Measurements from ENCODE around the gene RBM39. TPM values are rescaled to one million over a fixed set of nuclear protein-coding genes. Genes with fewer than 3 reads are reported as not detected.

Gene RBM39
- total and polyA plus RNA-seq, 2 of the 13 experiments (the other 11 are each of a cell fraction or from before 2014, with no cell fraction given) = 788 to 920 TPM

DNA sequence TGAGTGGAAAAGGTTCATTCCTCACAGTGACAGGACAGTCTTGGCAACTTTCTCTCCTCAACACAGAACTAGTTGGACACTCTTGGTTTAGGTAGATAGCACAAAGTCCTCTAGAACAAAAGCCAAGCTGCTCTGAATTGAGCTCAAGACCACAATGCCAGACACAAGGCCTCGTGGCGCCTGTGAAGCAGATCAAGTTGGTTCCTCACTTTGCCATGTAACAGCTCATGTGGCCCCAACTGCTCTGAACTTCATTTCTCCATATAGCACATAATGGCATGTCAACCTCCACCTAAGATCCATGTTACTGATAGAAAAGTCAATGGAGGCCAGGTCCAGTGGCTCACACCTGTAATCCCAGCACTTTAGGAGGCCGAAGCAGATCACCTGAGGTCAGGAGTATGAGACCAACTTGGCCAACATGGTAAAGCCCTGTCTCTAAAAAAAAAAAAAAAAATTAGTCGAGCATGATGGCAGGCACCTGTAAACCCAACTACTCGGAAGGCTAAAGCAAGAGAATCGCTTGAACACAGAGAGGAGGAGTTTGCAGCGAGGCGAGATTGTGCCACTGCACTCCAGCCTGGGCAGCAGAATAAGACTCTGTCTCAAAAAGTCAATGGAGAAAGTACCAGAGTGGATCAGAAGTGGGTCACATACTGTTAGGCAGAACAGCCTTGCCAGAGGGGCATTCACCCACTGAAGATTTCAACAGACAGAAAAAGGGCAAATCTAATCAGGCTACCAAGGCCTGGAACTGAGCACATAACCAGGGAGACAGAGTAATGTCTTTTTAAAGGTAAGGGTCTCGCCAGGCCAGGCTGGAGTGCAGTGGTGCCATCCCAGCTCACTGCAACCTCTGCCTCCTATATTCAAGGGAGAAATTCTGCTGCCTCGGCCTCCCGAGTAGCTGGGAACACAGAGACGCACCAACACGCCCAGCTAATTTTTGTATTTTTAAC lies 21.6 kb downstream of the RBM39 start (continued):
- TF ChIP-seq, protein P1, sequence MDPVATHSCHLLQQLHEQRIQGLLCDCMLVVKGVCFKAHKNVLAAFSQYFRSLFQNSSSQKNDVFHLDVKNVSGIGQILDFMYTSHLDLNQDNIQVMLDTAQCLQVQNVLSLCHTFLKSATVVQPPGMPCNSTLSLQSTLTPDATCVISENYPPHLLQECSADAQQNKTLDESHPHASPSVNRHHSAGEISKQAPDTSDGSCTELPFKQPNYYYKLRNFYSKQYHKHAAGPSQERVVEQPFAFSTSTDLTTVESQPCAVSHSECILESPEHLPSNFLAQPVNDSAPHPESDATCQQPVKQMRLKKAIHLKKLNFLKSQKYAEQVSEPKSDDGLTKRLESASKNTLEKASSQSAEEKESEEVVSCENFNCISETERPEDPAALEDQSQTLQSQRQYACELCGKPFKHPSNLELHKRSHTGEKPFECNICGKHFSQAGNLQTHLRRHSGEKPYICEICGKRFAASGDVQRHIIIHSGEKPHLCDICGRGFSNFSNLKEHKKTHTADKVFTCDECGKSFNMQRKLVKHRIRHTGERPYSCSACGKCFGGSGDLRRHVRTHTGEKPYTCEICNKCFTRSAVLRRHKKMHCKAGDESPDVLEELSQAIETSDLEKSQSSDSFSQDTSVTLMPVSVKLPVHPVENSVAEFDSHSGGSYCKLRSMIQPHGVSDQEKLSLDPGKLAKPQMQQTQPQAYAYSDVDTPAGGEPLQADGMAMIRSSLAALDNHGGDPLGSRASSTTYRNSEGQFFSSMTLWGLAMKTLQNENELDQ (CRISPR knock-in tag; IDR thresholded peaks at IDR 0.05; ENCODE audit: borderline replicate concordance) = no peak
- TF ChIP-seq ZMYM2 (CRISPR knock-in tag; IDR thresholded peaks at IDR 0.05) (no peak), ZNF335 (CRISPR knock-in tag; IDR thresholded peaks at IDR 0.05) (no peak), MBNL3 (CRISPR knock-in tag; conservative IDR thresholded peaks at IDR 0.05) (no peak), TCF7 (IDR thresholded peaks at IDR 0.05; ENCODE audit: low read depth) (no peak), MATR3 (CRISPR knock-in tag; IDR thresholded peaks at IDR 0.05) (no peak), GTF2F1 (IDR thresholded peaks at IDR 0.05; ENCODE audit: low read length) (no peak), ZNF317 (CRISPR knock-in tag; IDR thresholded peaks at IDR 0.05) (no peak), POLR2AphosphoS5 (IDR thresholded peaks at IDR 0.05; ENCODE audit: low read depth, low read length) (peak; percentile 36; the same call in 1 of the 2 replicates), TEAD2 (CRISPR knock-in tag; IDR thresholded peaks at IDR 0.05) (no peak), IRX3 (CRISPR knock-in tag; IDR thresholded peaks at IDR 0.05; ENCODE audit: borderline replicate concordance, low read depth) (no peak), MIER2 (CRISPR knock-in tag; IDR thresholded peaks at IDR 0.05) (no peak), ZKSCAN5 (CRISPR knock-in tag; IDR thresholded peaks at IDR 0.05) (no peak), SP2 (CRISPR knock-in tag; IDR thresholded peaks at IDR 0.05) (no peak), TOPORS (CRISPR knock-in tag; IDR thresholded peaks at IDR 0.05) (no peak), YEATS2 (CRISPR knock-in tag; IDR thresholded peaks at IDR 0.05; ENCODE audit: borderline replicate concordance) (no peak), ZNF766 (CRISPR knock-in tag; IDR thresholded peaks at IDR 0.05; ENCODE audit: borderline replicate concordance) (0 out of 2 replicates have a peak, but pooled peaks have one; percentile 26), NFKBIZ (CRISPR knock-in tag; IDR thresholded peaks at IDR 0.05) (no peak), ZNF343 (CRISPR knock-in tag; IDR thresholded peaks at IDR 0.05) (peak; percentile 53; the same call in 1 of the 2 replicates), GLI4 (CRISPR knock-in tag; IDR thresholded peaks at IDR 0.05; ENCODE audit: borderline replicate concordance) (no peak)
- TF ChIP-seq, protein P2, sequence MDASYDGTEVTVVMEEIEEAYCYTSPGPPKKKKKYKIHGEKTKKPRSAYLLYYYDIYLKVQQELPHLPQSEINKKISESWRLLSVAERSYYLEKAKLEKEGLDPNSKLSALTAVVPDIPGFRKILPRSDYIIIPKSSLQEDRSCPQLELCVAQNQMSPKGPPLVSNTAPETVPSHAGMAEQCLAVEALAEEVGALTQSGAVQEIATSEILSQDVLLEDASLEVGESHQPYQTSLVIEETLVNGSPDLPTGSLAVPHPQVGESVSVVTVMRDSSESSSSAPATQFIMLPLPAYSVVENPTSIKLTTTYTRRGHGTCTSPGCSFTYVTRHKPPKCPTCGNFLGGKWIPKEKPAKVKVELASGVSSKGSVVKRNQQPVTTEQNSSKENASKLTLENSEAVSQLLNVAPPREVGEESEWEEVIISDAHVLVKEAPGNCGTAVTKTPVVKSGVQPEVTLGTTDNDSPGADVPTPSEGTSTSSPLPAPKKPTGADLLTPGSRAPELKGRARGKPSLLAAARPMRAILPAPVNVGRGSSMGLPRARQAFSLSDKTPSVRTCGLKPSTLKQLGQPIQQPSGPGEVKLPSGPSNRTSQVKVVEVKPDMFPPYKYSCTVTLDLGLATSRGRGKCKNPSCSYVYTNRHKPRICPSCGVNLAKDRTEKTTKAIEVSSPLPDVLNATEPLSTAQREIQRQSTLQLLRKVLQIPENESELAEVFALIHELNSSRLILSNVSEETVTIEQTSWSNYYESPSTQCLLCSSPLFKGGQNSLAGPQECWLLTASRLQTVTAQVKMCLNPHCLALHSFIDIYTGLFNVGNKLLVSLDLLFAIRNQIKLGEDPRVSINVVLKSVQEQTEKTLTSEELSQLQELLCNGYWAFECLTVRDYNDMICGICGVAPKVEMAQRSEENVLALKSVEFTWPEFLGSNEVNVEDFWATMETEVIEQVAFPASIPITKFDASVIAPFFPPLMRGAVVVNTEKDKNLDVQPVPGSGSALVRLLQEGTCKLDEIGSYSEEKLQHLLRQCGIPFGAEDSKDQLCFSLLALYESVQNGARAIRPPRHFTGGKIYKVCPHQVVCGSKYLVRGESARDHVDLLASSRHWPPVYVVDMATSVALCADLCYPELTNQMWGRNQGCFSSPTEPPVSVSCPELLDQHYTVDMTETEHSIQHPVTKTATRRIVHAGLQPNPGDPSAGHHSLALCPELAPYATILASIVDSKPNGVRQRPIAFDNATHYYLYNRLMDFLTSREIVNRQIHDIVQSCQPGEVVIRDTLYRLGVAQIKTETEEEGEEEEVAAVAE (CRISPR knock-in tag; IDR thresholded peaks at IDR 0.05; ENCODE audit: borderline replicate concordance) = 0 out of 2 replicates have a peak, but pooled peaks have one; percentile 12
- TF ChIP-seq, protein P3, sequence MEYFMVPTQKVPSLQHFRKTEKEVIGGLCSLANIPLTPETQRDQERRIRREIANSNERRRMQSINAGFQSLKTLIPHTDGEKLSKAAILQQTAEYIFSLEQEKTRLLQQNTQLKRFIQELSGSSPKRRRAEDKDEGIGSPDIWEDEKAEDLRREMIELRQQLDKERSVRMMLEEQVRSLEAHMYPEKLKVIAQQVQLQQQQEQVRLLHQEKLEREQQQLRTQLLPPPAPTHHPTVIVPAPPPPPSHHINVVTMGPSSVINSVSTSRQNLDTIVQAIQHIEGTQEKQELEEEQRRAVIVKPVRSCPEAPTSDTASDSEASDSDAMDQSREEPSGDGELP (IDR thresholded peaks at IDR 0.05; ENCODE audit: borderline replicate concordance, low read depth) = no peak
